Body of pancreas (tissue), 4 donors: ENCODE measurements around the gene MYH7B. TPM values are rescaled to one million over a fixed set of nuclear protein-coding genes. Genes with fewer than 3 reads are reported as not detected.

ENCODE experiments used
- ATAC-seq: fragments of 150-250 bp; one replicate; pipeline ENCODE4 v1.9.1; 2016
- DNase-seq, 4 donors: peaks; one replicate each; pipeline ENCODE4 v3.0.0-alpha.2; 2019
- H3K27ac ChIP-seq, 4 donors: fragments of 200-600 bp; sonication (generic); 1 replicate in 3 of 4; 2 replicates in 1 of 4; pipeline versions ENCODE4 v1.5.1 to v1.6.1; 2016 to 2019; ENCODE audit warnings: mild to moderate bottlenecking in 1 of 4, mixed read lengths in 1 of 4, moderate library complexity in 1 of 4
- H3K27me3 ChIP-seq, 2 donors: fragments of 200-600 bp; sonication (generic); one replicate each; pipeline ENCODE4 v1.6.0; 2016; ENCODE audit warnings: mild to moderate bottlenecking in 1 of 2
- H3K36me3 ChIP-seq, 2 donors: fragments of 200-600 bp; sonication (generic); replicated peaks in 1 of 2; 2 replicates each; pipeline ENCODE4 v1.5.1; 2016; ENCODE audit warnings: low read depth in 2 of 2; ENCODE audit not compliant: insufficient read depth in 1 of 2
- H3K4me1 ChIP-seq: fragments of 200-600 bp; sonication (generic); one replicate; pipeline ENCODE4 v1.6.0; 2016
- H3K4me3 ChIP-seq, 2 donors: fragments of 200-600 bp; sonication (generic); 1 replicate in 1 of 2; 2 replicates in 1 of 2; pipeline ENCODE4 v1.5.1; 2016 to 2019
- H3K9me3 ChIP-seq, 3 donors: fragments of 200-600 bp; sonication (generic); 1 replicate in 2 of 3; 2 replicates in 1 of 3; pipeline ENCODE4 v1.5.1; 2016
- CTCF ChIP-seq, 7 experiments: fragments of 450-650 bp in 4 of 7; fragments of 200-600 bp in 3 of 7; sonication (generic) in 3 of 7; IDR thresholded peaks; one replicate each; pipeline ENCODE4 v1.5.1; 2016 to 2019; ENCODE audit warnings: antibody characterized with exemption in 7 of 7
- POLR2A ChIP-seq, 3 donors: fragments of 450-650 bp; IDR thresholded peaks; one replicate each; pipeline ENCODE4 v1.6.1; 2016; ENCODE audit warnings: antibody characterized with exemption in 3 of 3, mild to moderate bottlenecking in 2 of 3
- WGBS, 2 donors: methylation state at CpG; one replicate each; pipeline ENCODE4 v1.1.5; 2017; 5-methylcytosine and 5-hydroxymethylcytosine counted together
- intact Hi-C: fragments of 100-400 bp; cut with DNase I; formaldehyde crosslinking; loops from one replicate; pipeline ENCODE4 v1.15.1; 2023
- total RNA-seq, 2 donors: library from RNA; depleted of rRNA; stranded (reverse); fragments of >200 nt; gene quantifications; one replicate each; pipeline ENCODE4 v1.1.0, GENCODE V29; 2016

MYH7B gene
- total RNA-seq, 2 donors from 2014 or later, result 0.52 to 1.3 TPM

GRCh38 chr20:34998331-34998950, 42.8 kb downstream of the MYH7B start:
- TF ChIP-seq CTCF (IDR thresholded peaks at IDR 0.05) (no peak), POLR2A (IDR thresholded peaks at IDR 0.05) (no peak)
- Histone ChIP-seq H3K27ac (no peak overlapping the region), H3K9me3 (no peaks in the 10 kb centered on the region), H3K27me3 (no peaks in the 10 kb centered on the region), H3K4me3 (no peak overlapping the region), H3K36me3 (peaks cover 10 to 42% of the 10 kb centered on the region in 2 donors), H3K4me1 (no peaks in the 10 kb centered on the region)
- ATAC-seq (no peak), DNase-seq (no peak)
- intact Hi-C loops, result no loop called here
- 91 to 94% methylated on average over 19 to 28 of the region's 28 CpGs for WGBS, 2 donors

- WGBS, 2 donors, result 90 to 93% methylated on average over 21 of the region's 25 CpGs
- TF ChIP-seq CTCF (IDR thresholded peaks at IDR 0.05), result no peak
- TF ChIP-seq POLR2A (IDR thresholded peaks at IDR 0.05), result no peak
- H3K4me1 ChIP-seq, result no peaks in the 10 kb centered on the region
- no peak overlapping the region for H3K4me3 ChIP-seq
- intact Hi-C loops, result no loop called here
- no peak for ATAC-seq
- no peaks in the 10 kb centered on the region for H3K27me3 ChIP-seq
- H3K9me3 ChIP-seq, result no peaks in the 10 kb centered on the region
- no peak for DNase-seq
- H3K27ac ChIP-seq, result no peak overlapping the region
- H3K36me3 ChIP-seq, result peaks cover 16 to 46% of the 10 kb centered on the region in 2 donors
These were observed 43.4 kb downstream of the MYH7B start for GRCh38 chr20:34999021-34999451.

- Histone ChIP-seq H3K4me1 (no peaks in the 10 kb centered on the region), H3K9me3 (no peaks in the 10 kb centered on the region), H3K36me3 (peaks cover 20 to 51% of the 10 kb centered on the region in 2 donors), H3K4me3 (no peak overlapping the region), H3K27me3 (no peaks in the 10 kb centered on the region), H3K27ac (no peak overlapping the region)
- ATAC-seq (no peak), DNase-seq (no peak)
- no peak for TF ChIP-seq POLR2A (IDR thresholded peaks at IDR 0.05)
- TF ChIP-seq CTCF (IDR thresholded peaks at IDR 0.05), result no peak
- 78 to 80% methylated on average over 4 to 10 of the region's 10 CpGs for WGBS, 2 donors
- intact Hi-C loops, result no loop called here
These were observed 44.1 kb downstream of the MYH7B start for GRCh38 chr20:34999782-35000181.

GRCh38 chr20:35000311-35000921, 44.7 kb downstream of the MYH7B start:
- no peak for TF ChIP-seq CTCF (IDR thresholded peaks at IDR 0.05)
- no peak for TF ChIP-seq POLR2A (IDR thresholded peaks at IDR 0.05)
- no peak for DNase-seq
- no peak for ATAC-seq
- no peak overlapping the region for H3K4me3 ChIP-seq
- H3K4me1 ChIP-seq, result no peaks in the 10 kb centered on the region
- H3K36me3 ChIP-seq, result peaks cover 26 to 54% of the 10 kb centered on the region in 2 donors
- H3K9me3 ChIP-seq, result no peaks in the 10 kb centered on the region
- intact Hi-C loops, result no loop called here
- no peak overlapping the region for H3K27ac ChIP-seq
- H3K27me3 ChIP-seq, result no peaks in the 10 kb centered on the region
- 92% methylated on average over 15 to 28 of the region's 28 CpGs for WGBS, 2 donors
